Neural progenitor cell (in vitro differentiated cells): ENCODE results near the gene TRPM3. TPM values are rescaled to one million over a fixed set of nuclear protein-coding genes. Genes with fewer than 3 reads are reported as not detected.

ENCODE experiments used
- DNase-seq: peaks from one replicate; pipeline ENCODE4 v3.0.0-alpha.2; 2016; ENCODE audit warnings: low spot score
- H2AFZ ChIP-seq: fragments of 200-600 bp; sonication (generic); replicated peaks from 2 replicates; pipeline ENCODE4 v1.6.1; 2016; ENCODE audit warnings: antibody characterized with exemption
- H3F3A ChIP-seq: fragments of 200-600 bp; sonication (generic); 2 replicates; pipeline ENCODE4 v1.6.1; 2016; ENCODE audit warnings: antibody characterized with exemption, low read depth
- H3K27ac ChIP-seq: fragments of 200-600 bp; sonication (generic); 2 replicates; pipeline ENCODE4 v1.5.1; 2016; ENCODE audit warnings: mild to moderate bottlenecking
- H3K27me3 ChIP-seq: fragments of 200-600 bp; sonication (generic); 2 replicates; pipeline ENCODE4 v1.6.1; 2016; ENCODE audit warnings: mild to moderate bottlenecking, moderate library complexity
- H3K36me3 ChIP-seq: fragments of 200-600 bp; sonication (generic); 2 replicates; pipeline ENCODE4 v1.5.1; 2016
- H3K4me1 ChIP-seq: fragments of 200-600 bp; sonication (generic); 2 replicates; pipeline ENCODE4 v1.6.1; 2016; ENCODE audit warnings: mixed run types
- H3K4me2 ChIP-seq: fragments of 200-600 bp; sonication (generic); 2 replicates; pipeline ENCODE4 v1.6.1; 2016
- H3K4me3 ChIP-seq: fragments of 200-600 bp; sonication (generic); 2 replicates; pipeline ENCODE4 v1.5.1; 2016
- H3K79me2 ChIP-seq: fragments of 200-600 bp; sonication (generic); 2 replicates; pipeline ENCODE4 v1.6.1; 2016; ENCODE audit warnings: low read depth
- H3K9ac ChIP-seq: fragments of 200-600 bp; sonication (generic); 2 replicates; pipeline ENCODE4 v1.6.1; 2016
- H3K9me3 ChIP-seq: fragments of 200-600 bp; sonication (generic); 2 replicates; pipeline ENCODE4 v1.5.1; 2016; ENCODE audit warnings: low read depth
- H4K20me1 ChIP-seq: fragments of 200-600 bp; sonication (generic); 2 replicates; pipeline ENCODE4 v1.6.1; 2016; ENCODE audit warnings: low read depth
- H3K27ac Mint-ChIP-seq: 3 replicates; pipeline ENCODE4 v1.8.0; 2021; ENCODE audit warnings: mixed read lengths
- H3K27me3 Mint-ChIP-seq: 2 replicates; pipeline ENCODE4 v1.8.0; 2022; ENCODE audit warnings: low read depth, mild to moderate bottlenecking, inconsistent platforms, moderate library complexity, mixed read lengths; ENCODE audit not compliant: insufficient read depth
- H3K36me3 Mint-ChIP-seq: 3 replicates; pipeline ENCODE4 v1.8.0; 2021; ENCODE audit warnings: mixed read lengths
- H3K4me1 Mint-ChIP-seq: 3 replicates; pipeline ENCODE4 v1.8.0; 2021; ENCODE audit warnings: mixed read lengths
- H3K4me3 Mint-ChIP-seq: 3 replicates; pipeline ENCODE4 v1.8.0; 2021; ENCODE audit warnings: mild to moderate bottlenecking, moderate library complexity, mixed read lengths
- H3K9me3 Mint-ChIP-seq: 3 replicates; pipeline ENCODE4 v1.8.0; 2020; ENCODE audit warnings: mixed read lengths
- EZH2 ChIP-seq: fragments of 200-600 bp; sonication (generic); IDR thresholded peaks from 2 replicates; pipeline ENCODE4 v1.6.1; 2017; ENCODE audit warnings: antibody characterized with exemption, mild to moderate bottlenecking, moderate library complexity
- EZH2phosphoT487 ChIP-seq: fragments of 200-600 bp; sonication (generic); IDR thresholded peaks from 2 replicates; pipeline ENCODE4 v1.6.1; 2017; ENCODE audit warnings: antibody characterized with exemption
- total RNA-seq: library from RNA; depleted of rRNA; stranded (reverse); fragments of >200 nt; gene quantifications from 2 replicates; pipeline ENCODE4 v1.2.3, GENCODE V29; 2015; ENCODE audit warnings: low replicate concordance
- TF ChIP-seq, protein P1 (sequence below): fragments of 200-600 bp; sonication (generic); IDR thresholded peaks from 2 replicates; pipeline ENCODE4 v1.5.1; 2017; ENCODE audit warnings: antibody characterized with exemption, mild to moderate bottlenecking

Gene TRPM3
- total RNA-seq, 1 donor from 2014 or later: 37.2 TPM

DNA sequence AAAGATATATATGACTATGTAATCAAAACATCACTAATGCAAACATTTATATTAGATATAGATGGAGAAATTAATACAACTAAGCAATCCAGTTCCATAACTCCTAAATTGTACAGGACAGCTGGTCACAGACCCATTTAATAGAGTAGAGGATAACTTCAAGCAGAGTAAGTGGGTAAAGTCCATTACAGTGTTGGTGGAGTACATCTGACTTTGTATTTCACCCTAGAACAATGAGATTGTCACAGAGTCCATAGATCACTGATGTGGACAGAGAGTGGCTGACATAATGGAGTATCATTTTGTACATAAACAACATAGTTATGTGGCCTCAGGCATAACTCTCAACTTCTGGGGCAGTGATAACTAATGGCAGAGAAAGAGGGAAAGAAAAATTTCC lies 439.1 kb downstream of the TRPM3 start:
- H3K4me3 ChIP-seq: no peak overlapping the region
- H3K27ac Mint-ChIP-seq: no peak overlapping the region
- peaks cover 4% of the 10 kb centered on the region for H3K4me1 Mint-ChIP-seq
- H3K27me3 Mint-ChIP-seq: no peaks in the 10 kb centered on the region
- H3K9me3 Mint-ChIP-seq: no peaks in the 10 kb centered on the region
- H3K4me2 ChIP-seq: no peak overlapping the region
- TF ChIP-seq EZH2 (no peak), EZH2phosphoT487 (no peak)
- TF ChIP-seq, protein P1, sequence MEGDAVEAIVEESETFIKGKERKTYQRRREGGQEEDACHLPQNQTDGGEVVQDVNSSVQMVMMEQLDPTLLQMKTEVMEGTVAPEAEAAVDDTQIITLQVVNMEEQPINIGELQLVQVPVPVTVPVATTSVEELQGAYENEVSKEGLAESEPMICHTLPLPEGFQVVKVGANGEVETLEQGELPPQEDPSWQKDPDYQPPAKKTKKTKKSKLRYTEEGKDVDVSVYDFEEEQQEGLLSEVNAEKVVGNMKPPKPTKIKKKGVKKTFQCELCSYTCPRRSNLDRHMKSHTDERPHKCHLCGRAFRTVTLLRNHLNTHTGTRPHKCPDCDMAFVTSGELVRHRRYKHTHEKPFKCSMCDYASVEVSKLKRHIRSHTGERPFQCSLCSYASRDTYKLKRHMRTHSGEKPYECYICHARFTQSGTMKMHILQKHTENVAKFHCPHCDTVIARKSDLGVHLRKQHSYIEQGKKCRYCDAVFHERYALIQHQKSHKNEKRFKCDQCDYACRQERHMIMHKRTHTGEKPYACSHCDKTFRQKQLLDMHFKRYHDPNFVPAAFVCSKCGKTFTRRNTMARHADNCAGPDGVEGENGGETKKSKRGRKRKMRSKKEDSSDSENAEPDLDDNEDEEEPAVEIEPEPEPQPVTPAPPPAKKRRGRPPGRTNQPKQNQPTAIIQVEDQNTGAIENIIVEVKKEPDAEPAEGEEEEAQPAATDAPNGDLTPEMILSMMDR: no peak
- peaks cover 2% of the 10 kb centered on the region for H3K36me3 Mint-ChIP-seq
- H3K9ac ChIP-seq: no peak overlapping the region
- no peaks in the 10 kb centered on the region for H3K36me3 ChIP-seq
- H4K20me1 ChIP-seq: no peaks in the 10 kb centered on the region
- no peak overlapping the region for H2AFZ ChIP-seq
- no peak overlapping the region for H3K4me3 Mint-ChIP-seq
- H3F3A ChIP-seq: no peaks in the 10 kb centered on the region
- no peaks in the 10 kb centered on the region for H3K9me3 ChIP-seq
- no peak for DNase-seq
- H3K4me1 ChIP-seq: no peaks in the 10 kb centered on the region
- H3K27me3 ChIP-seq: no peaks in the 10 kb centered on the region
- H3K79me2 ChIP-seq: no peaks in the 10 kb centered on the region
- H3K27ac ChIP-seq: no peak overlapping the region

- H3K27me3 ChIP-seq: no peaks in the 10 kb centered on the region
- TF ChIP-seq EZH2phosphoT487: no peak
- TF ChIP-seq, protein P1: no peak
- TF ChIP-seq EZH2: no peak
- H3K9me3 Mint-ChIP-seq: no peaks in the 10 kb centered on the region
- DNase-seq: no peak
- H3K9me3 ChIP-seq: no peaks in the 10 kb centered on the region
- H3K36me3 Mint-ChIP-seq: peaks cover 2% of the 10 kb centered on the region
- H3K4me3 ChIP-seq: no peak overlapping the region
- no peaks in the 10 kb centered on the region for H3K36me3 ChIP-seq
- H3K79me2 ChIP-seq: no peaks in the 10 kb centered on the region
- no peaks in the 10 kb centered on the region for H3F3A ChIP-seq
- H3K27ac Mint-ChIP-seq: no peak overlapping the region
- H3K27ac ChIP-seq: no peak overlapping the region
- peaks cover 14% of the 10 kb centered on the region for H3K4me1 Mint-ChIP-seq
- H4K20me1 ChIP-seq: no peaks in the 10 kb centered on the region
- H3K4me2 ChIP-seq: no peak overlapping the region
- no peaks in the 10 kb centered on the region for H3K27me3 Mint-ChIP-seq
- no peaks in the 10 kb centered on the region for H3K4me1 ChIP-seq
- H2AFZ ChIP-seq: no peak overlapping the region
- H3K4me3 Mint-ChIP-seq: no peak overlapping the region
- H3K9ac ChIP-seq: no peak overlapping the region
Measured at GRCh38 chr9:70679845-70680244, 441.6 kb downstream of the TRPM3 start.

DNA sequence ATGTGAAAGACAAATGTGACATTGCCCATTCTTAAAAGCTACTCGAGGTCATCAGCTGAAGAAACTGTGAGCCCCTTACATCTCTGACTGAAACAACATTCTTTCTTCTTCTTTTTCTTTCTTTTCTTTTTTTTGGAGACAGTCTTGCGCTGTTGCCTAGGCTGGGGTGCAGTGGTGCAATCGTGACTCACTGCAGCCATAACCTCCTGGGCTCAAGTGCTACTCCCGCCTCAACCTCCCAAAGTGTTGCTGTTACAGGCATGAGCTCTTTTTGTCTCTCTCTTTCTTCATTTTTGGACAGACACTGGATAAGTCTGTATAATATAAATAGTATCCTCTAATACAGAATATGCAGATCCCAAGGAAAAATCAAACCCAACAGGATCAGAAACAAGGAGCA lies 443.3 kb downstream of the TRPM3 start:
- Histone ChIP-seq H3K79me2 (no peaks in the 10 kb centered on the region), H3K36me3 (no peaks in the 10 kb centered on the region), H3K9me3 (no peaks in the 10 kb centered on the region), H4K20me1 (no peaks in the 10 kb centered on the region), H3K27ac (no peak overlapping the region), H3K4me3 (no peak overlapping the region), H3K27me3 (no peaks in the 10 kb centered on the region), H3K4me2 (no peak overlapping the region), H3F3A (no peaks in the 10 kb centered on the region), H3K9ac (no peak overlapping the region), H3K4me1 (no peaks in the 10 kb centered on the region), H2AFZ (no peak overlapping the region)
- Mint-ChIP-seq H3K9me3 (no peaks in the 10 kb centered on the region), H3K36me3 (peaks cover 2% of the 10 kb centered on the region), H3K27me3 (no peaks in the 10 kb centered on the region), H3K4me1 (peaks cover 14% of the 10 kb centered on the region), H3K27ac (no peak overlapping the region), H3K4me3 (no peak overlapping the region)
- no peak for DNase-seq
- TF ChIP-seq EZH2phosphoT487: no peak
- TF ChIP-seq EZH2: no peak
- TF ChIP-seq, protein P1: no peak
